Effector memory CD4-positive, alpha-beta T cell (primary cell): ENCODE data around the gene BAX.
A peak's percentile ranks its signal among the peaks of the same experiment; 100 is the strongest.
"Not testable (repeated sequence)": the region's sequence is repeated elsewhere in the genome, so short reads cannot be mapped to it uniquely, and the experiment has no call there.

Experiments
- DNase-seq, 3 donors: peaks; one replicate each; pipeline ENCODE4 v3.0.0-alpha.2; 2020
- H3K27ac ChIP-seq: 2 replicates; pipeline ENCODE4 v1.7.0; 2013; ENCODE audit warnings: mild to moderate bottlenecking, low read length, moderate library complexity; ENCODE audit not compliant: insufficient read depth, poor library complexity, severe bottlenecking
- H3K27me3 ChIP-seq: replicated peaks from 2 replicates; pipeline ENCODE4 v1.7.0; 2013; ENCODE audit warnings: mild to moderate bottlenecking, low read length; ENCODE audit not compliant: insufficient read depth, control insufficient read depth, poor library complexity, severe bottlenecking
- H3K36me3 ChIP-seq: 2 replicates; pipeline ENCODE4 v1.7.0; 2013; ENCODE audit warnings: mild to moderate bottlenecking, low read length, moderate library complexity; ENCODE audit not compliant: control insufficient read depth, insufficient read depth
- H3K4me1 ChIP-seq: 2 replicates; pipeline ENCODE4 v1.7.0; 2013; ENCODE audit warnings: low read length, mild to moderate bottlenecking; ENCODE audit not compliant: control insufficient read depth, insufficient read depth, poor library complexity, severe bottlenecking
- H3K4me3 ChIP-seq: 2 replicates; pipeline ENCODE4 v1.7.0; 2013; ENCODE audit warnings: low read length, low read depth, mild to moderate bottlenecking; ENCODE audit not compliant: insufficient read depth, poor library complexity, severe bottlenecking
- H3K9me3 ChIP-seq: 2 replicates; pipeline ENCODE4 v1.7.0; 2013; ENCODE audit warnings: mild to moderate bottlenecking, low read length, moderate library complexity; ENCODE audit not compliant: control insufficient read depth
- total RNA-seq, 3 donors: gene quantifications; one replicate each; lab custom pipeline; 2026; lab: John Stamatoyannopoulos, UW

BAX gene
- total RNA-seq = 32.0 to 39.7 (median 34.4) reads per million in 3 donors

DNA sequence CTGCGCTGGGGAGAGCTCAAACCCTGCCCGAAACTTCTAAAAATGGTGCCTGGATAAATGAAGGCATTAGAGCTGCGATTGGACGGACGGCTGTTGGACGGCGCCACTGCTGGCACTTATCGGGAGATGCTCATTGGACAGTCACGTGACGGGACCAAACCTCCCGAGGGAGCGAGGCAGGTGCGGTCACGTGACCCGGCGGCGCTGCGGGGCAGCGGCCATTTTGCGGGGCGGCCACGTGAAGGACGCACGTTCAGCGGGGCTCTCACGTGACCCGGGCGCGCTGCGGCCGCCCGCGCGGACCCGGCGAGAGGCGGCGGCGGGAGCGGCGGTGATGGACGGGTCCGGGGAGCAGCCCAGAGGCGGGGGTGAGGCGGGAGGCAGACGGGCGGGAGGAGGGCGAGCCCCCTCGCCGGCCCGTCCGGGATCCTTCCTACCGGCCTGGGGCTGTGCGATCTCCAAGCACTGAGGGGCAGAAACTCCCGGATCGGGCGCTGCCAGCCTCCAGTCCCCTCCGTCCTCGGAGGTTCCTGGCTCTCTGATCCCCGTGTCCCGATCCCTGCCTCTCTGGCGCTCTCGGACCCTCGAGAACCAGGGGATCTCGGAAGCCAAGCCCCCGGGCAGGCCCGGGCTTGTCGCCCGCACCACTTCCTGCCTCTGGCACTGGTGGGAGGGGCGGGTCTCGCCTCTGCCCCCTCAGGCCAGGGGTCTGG lies at the start of gene BAX:
Gene BAX (plus strand): TSS at position 281 of the 713 bp plus-strand sequence. CDS start 54 bp downstream, at position 335.
- H3K9me3 ChIP-seq = no peaks in the 10 kb centered on the region
- no peaks in the 10 kb centered on the region for H3K36me3 ChIP-seq
- peak within 1 kb of the TSS; percentile 88 for H3K4me3 ChIP-seq
- H3K27ac ChIP-seq = peak within 1 kb of the TSS; percentile 85
- no peaks in the 10 kb centered on the region for H3K27me3 ChIP-seq
- peak; percentile 67 to 87 (median 76) for DNase-seq
- peaks cover 12% of the 10 kb centered on the region for H3K4me1 ChIP-seq

DNA sequence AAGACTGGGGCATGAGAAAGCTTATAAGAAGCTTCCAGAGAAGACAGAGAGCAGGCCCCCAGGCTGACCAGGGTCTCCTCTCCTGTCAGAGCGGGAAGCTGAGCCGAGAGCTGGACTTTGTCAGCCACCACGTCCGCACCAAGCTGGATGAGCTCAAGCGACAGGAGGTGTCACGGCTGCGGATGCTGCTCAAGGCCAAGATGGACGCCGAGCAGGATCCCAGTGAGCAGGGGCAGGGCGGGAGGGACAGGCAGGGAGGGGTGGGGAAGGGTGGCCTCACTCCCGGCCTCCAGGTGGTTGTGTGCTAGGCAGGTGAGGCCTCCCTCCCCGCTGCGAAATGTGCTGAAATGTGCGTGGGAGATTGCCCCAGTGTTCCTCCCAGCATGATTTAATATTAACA lies 49.0 kb upstream of the BAX start:
- Histone ChIP-seq H3K27ac (no peak overlapping the region), H3K4me1 (no peaks in the 10 kb centered on the region), H3K36me3 (peaks cover 31% of the 10 kb centered on the region), H3K4me3 (no peak overlapping the region), H3K27me3 (no peaks in the 10 kb centered on the region), H3K9me3 (no peaks in the 10 kb centered on the region)
- DNase-seq = no peak

DNA sequence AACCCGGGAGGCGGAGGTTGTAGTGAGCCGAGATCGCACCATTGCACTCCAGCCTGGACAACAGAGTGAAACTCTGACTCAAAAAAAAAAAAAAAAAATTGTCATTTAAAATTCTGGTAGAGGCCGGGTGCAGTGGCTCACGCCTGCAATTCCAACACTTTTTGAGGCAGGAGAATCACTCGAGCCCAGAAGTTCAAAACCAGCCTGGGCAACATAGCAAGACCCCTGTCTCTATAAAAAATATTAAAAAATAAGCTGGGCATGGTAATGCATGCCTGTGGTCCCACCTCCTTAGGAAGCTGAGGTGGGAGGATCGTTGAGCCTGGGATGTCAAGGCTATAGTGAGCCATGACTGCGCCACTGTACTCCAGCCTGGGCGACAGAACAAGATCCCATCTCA lies 48.4 kb upstream of the BAX start:
- Histone ChIP-seq H3K27ac (no peak overlapping the region), H3K4me1 (no peaks in the 10 kb centered on the region), H3K27me3 (no peaks in the 10 kb centered on the region), H3K9me3 (no peaks in the 10 kb centered on the region), H3K4me3 (no peak overlapping the region), H3K36me3 (peaks cover 37% of the 10 kb centered on the region)
- DNase-seq = no peak

DNA sequence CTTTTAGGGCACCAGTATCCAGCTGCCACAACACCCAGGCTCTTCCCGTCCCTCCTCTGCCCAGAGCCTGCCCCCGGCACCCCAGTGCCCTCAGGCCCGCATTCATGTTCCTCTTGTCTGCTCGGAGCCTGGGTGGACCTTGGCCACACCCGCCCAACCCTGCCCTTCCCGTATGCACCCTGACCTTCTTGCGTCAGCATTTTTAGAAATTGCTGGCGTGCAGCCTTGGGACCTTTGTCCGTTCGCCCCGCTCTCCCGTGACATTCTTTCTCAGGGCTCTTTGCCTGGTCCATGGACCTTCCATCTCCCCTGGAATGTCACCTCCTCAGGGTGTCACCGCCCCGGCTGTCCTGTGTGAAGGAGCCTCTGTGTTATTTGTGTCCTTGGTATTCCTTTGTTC lies 47.0 kb upstream of the BAX start:
- Histone ChIP-seq H3K36me3 (peaks cover 50% of the 10 kb centered on the region), H3K4me3 (no peak overlapping the region), H3K4me1 (no peaks in the 10 kb centered on the region), H3K9me3 (no peaks in the 10 kb centered on the region), H3K27me3 (no peaks in the 10 kb centered on the region), H3K27ac (no peak overlapping the region)
- DNase-seq = no peak

GRCh38 chr19:48909424-48910077 lies 45.1 kb upstream of the BAX start:
- DNase-seq, H3K9me3 ChIP-seq, H3K4me3 ChIP-seq, H3K27ac ChIP-seq, H3K27me3 ChIP-seq, H3K4me1 ChIP-seq: not testable (repeated sequence)
- H3K36me3 ChIP-seq = peaks cover 67% of the 10 kb centered on the region

DNA sequence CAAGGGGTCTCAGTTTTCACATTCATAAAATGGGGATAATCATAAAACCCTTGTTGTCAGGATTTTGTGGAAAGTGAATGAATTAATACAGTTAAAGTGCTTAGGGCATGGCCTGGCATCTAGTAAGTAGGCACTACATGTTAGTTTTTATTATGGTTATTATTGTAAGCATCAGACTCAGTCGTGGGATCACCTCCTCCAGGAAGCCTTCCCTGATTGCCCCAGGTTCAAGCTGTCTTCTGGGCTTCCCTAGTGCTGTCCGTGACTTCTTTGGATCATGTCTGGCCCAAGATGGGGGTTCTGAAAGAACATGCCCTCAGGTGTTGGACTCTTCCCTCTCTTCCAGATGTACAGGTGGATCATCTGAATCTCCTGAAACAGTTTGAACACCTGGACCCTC lies 43.9 kb upstream of the BAX start:
- no peaks in the 10 kb centered on the region for H3K9me3 ChIP-seq
- no peak for DNase-seq
- no peaks in the 10 kb centered on the region for H3K4me1 ChIP-seq
- H3K27ac ChIP-seq = no peak overlapping the region
- H3K4me3 ChIP-seq = no peak overlapping the region
- H3K36me3 ChIP-seq = peaks cover 59% of the 10 kb centered on the region
- H3K27me3 ChIP-seq = no peaks in the 10 kb centered on the region

DNA sequence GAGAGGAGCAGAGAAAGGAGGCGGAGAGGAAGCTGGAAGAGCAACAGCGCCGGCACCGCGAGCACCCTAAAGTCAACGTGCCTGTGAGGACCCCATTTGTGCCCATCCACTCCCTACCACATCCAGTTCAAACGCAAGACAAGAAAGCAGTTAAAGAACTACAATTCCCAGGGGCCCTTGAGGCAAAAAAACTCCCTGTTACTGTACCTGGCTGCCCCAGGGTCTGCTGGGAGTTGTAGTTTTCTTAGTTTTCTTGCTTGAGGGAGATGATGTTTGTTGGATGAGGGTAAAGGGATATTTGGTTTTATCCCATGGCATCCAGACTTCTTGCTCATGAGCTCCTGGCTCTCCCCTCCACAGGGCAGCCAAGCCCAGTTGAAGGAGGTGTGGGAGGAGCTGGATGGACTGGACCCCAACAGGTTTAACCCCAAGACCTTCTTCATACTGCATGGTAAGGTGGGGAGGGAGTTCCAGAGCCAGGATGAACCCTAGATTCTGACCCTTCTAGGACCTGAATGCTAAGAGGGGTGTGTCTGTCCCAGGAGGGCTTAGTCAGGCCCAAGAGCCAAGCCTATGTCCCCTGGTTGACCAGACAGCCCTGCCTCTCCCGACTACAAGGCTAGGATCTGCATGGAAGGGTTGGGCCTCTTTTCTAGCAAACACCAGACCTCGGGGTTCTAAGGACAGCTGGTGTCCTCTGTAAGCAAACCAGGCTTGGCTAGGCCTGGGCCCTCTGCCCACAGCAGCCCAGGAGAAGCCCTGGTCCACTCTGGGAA lies 41.4 kb upstream of the BAX start:
- peak in 1 of 3 donors; percentile 12 for DNase-seq
- H3K36me3 ChIP-seq = peaks cover 63% of the 10 kb centered on the region
- H3K4me1 ChIP-seq = no peaks in the 10 kb centered on the region
- no peak overlapping the region for H3K27ac ChIP-seq
- no peaks in the 10 kb centered on the region for H3K9me3 ChIP-seq
- no peak overlapping the region for H3K4me3 ChIP-seq
- no peaks in the 10 kb centered on the region for H3K27me3 ChIP-seq

- Histone ChIP-seq H3K36me3 (peaks cover 65% of the 10 kb centered on the region), H3K9me3 (no peaks in the 10 kb centered on the region), H3K4me1 (no peaks in the 10 kb centered on the region), H3K27ac (no peak overlapping the region), H3K4me3 (no peak overlapping the region), H3K27me3 (no peaks in the 10 kb centered on the region)
- DNase-seq = no peak
Observed at GRCh38 chr19:48914181-48914580, 40.5 kb upstream of the BAX start.

- H3K27me3 ChIP-seq = no peaks in the 10 kb centered on the region
- H3K4me1 ChIP-seq = no peaks in the 10 kb centered on the region
- peaks cover 58% of the 10 kb centered on the region for H3K36me3 ChIP-seq
- no peaks in the 10 kb centered on the region for H3K9me3 ChIP-seq
- no peak overlapping the region for H3K27ac ChIP-seq
- no peak for DNase-seq
- no peak overlapping the region for H3K4me3 ChIP-seq
Observed at GRCh38 chr19:48915757-48916156, 38.9 kb upstream of the BAX start.

GRCh38 chr19:48918071-48918470 lies 36.6 kb upstream of the BAX start:
- Histone ChIP-seq H3K4me3 (no peak overlapping the region), H3K9me3 (no peaks in the 10 kb centered on the region), H3K27me3 (no peaks in the 10 kb centered on the region), H3K4me1 (no peaks in the 10 kb centered on the region), H3K27ac (no peak overlapping the region), H3K36me3 (peaks cover 50% of the 10 kb centered on the region)
- no peak for DNase-seq
